Mucosa of rectum (tissue), 2 donors: ENCODE data around the gene ACYP2.
"Not testable (repeated sequence)": the region's sequence is repeated elsewhere in the genome, so short reads cannot be mapped to it uniquely, and the experiment has no call there.

Source experiments
- H3K27ac ChIP-seq, 2 donors: one replicate each; pipeline ENCODE4 v1.7.0; 2013; ENCODE audit warnings: inconsistent platforms in 2 of 2, low read depth in 2 of 2, low read length in 2 of 2
- H3K27me3 ChIP-seq, 2 donors: one replicate each; pipeline ENCODE4 v1.7.0; 2013; ENCODE audit warnings: low read length in 2 of 2; ENCODE audit not compliant: control insufficient read depth in 2 of 2, insufficient read depth in 2 of 2
- H3K36me3 ChIP-seq, 2 donors: one replicate each; pipeline ENCODE4 v1.7.0; 2013; ENCODE audit warnings: low read length in 2 of 2; ENCODE audit not compliant: control insufficient read depth in 2 of 2, insufficient read depth in 2 of 2
- H3K4me1 ChIP-seq, 2 donors: one replicate each; pipeline ENCODE4 v1.7.0; 2013; ENCODE audit warnings: low read length in 2 of 2, mild to moderate bottlenecking in 1 of 2; ENCODE audit not compliant: control insufficient read depth in 2 of 2, insufficient read depth in 2 of 2
- H3K4me3 ChIP-seq, 2 donors: one replicate each; pipeline ENCODE4 v1.7.0; 2013; ENCODE audit warnings: low read length in 2 of 2
- H3K9ac ChIP-seq, 2 donors: one replicate each; pipeline ENCODE4 v1.7.0; 2013; ENCODE audit warnings: low read length in 2 of 2, low read depth in 1 of 2, mild to moderate bottlenecking in 1 of 2
- H3K9me3 ChIP-seq, 2 donors: one replicate each; pipeline ENCODE4 v1.7.0; 2013; ENCODE audit warnings: low read length in 2 of 2; ENCODE audit not compliant: control insufficient read depth in 2 of 2
- donor health status: healthy.
- donor health status: Normal muscosa, but diverticular disease.

Gene ACYP2

GRCh38 chr2:54285451-54285850 lies 170.0 kb downstream of the ACYP2 start:
- Histone ChIP-seq H3K27ac (no peak overlapping the region), H3K4me1 (no peaks in the 10 kb centered on the region), H3K4me3 (no peak overlapping the region), H3K27me3 (no peaks in the 10 kb centered on the region), H3K9me3 (no peaks in the 10 kb centered on the region), H3K36me3 (no peaks in the 10 kb centered on the region), H3K9ac (no peak overlapping the region)

- Histone ChIP-seq H3K36me3 (no peaks in the 10 kb centered on the region), H3K27me3 (no peaks in the 10 kb centered on the region), H3K9me3 (no peaks in the 10 kb centered on the region), H3K9ac (no peak overlapping the region), H3K4me1 (no peaks in the 10 kb centered on the region), H3K27ac (no peak overlapping the region), H3K4me3 (no peak overlapping the region)
These were observed 172.1 kb downstream of the ACYP2 start for GRCh38 chr2:54287532-54287931.

GRCh38 chr2:54289917-54290316 lies 174.5 kb downstream of the ACYP2 start:
- no peaks in the 10 kb centered on the region for H3K9me3 ChIP-seq
- H3K27ac ChIP-seq: no peak overlapping the region
- no peaks in the 10 kb centered on the region for H3K27me3 ChIP-seq
- H3K9ac ChIP-seq: no peak overlapping the region
- no peak overlapping the region for H3K4me3 ChIP-seq
- H3K36me3 ChIP-seq: no peaks in the 10 kb centered on the region
- H3K4me1 ChIP-seq: no peaks in the 10 kb centered on the region

- no peaks in the 10 kb centered on the region for H3K4me1 ChIP-seq
- no peaks in the 10 kb centered on the region for H3K27me3 ChIP-seq
- H3K27ac ChIP-seq: no peak overlapping the region
- H3K9ac ChIP-seq: no peak overlapping the region
- no peaks in the 10 kb centered on the region for H3K9me3 ChIP-seq
- H3K36me3 ChIP-seq: no peaks in the 10 kb centered on the region
- no peak overlapping the region for H3K4me3 ChIP-seq
These were observed 175.1 kb downstream of the ACYP2 start for GRCh38 chr2:54290356-54291025.

- not testable (repeated sequence) for H3K27me3 ChIP-seq, H3K9ac ChIP-seq, H3K9me3 ChIP-seq, H3K4me1 ChIP-seq, H3K4me3 ChIP-seq, H3K36me3 ChIP-seq, H3K27ac ChIP-seq
These were observed 179.2 kb downstream of the ACYP2 start for GRCh38 chr2:54294665-54295064.

- no peak overlapping the region for H3K9ac ChIP-seq
- no peak overlapping the region for H3K4me3 ChIP-seq
- no peaks in the 10 kb centered on the region for H3K4me1 ChIP-seq
- no peak overlapping the region for H3K27ac ChIP-seq
- H3K36me3 ChIP-seq: no peaks in the 10 kb centered on the region
- H3K9me3 ChIP-seq: no peaks in the 10 kb centered on the region
- no peaks in the 10 kb centered on the region for H3K27me3 ChIP-seq
These were observed 180.5 kb downstream of the ACYP2 start for GRCh38 chr2:54295911-54296310.

- H3K9me3 ChIP-seq: no peaks in the 10 kb centered on the region
- no peaks in the 10 kb centered on the region for H3K4me1 ChIP-seq
- no peak overlapping the region for H3K27ac ChIP-seq
- no peaks in the 10 kb centered on the region for H3K27me3 ChIP-seq
- H3K9ac ChIP-seq: no peak overlapping the region
- H3K36me3 ChIP-seq: no peaks in the 10 kb centered on the region
- no peak overlapping the region for H3K4me3 ChIP-seq
These were observed 183.1 kb downstream of the ACYP2 start for GRCh38 chr2:54298514-54298913.

GRCh38 chr2:54303631-54304030 lies 188.2 kb downstream of the ACYP2 start:
- Histone ChIP-seq H3K4me1 (no peaks in the 10 kb centered on the region), H3K9ac (no peak overlapping the region), H3K36me3 (no peaks in the 10 kb centered on the region), H3K27ac (no peak overlapping the region), H3K4me3 (no peak overlapping the region), H3K27me3 (no peaks in the 10 kb centered on the region), H3K9me3 (no peaks in the 10 kb centered on the region)

GRCh38 chr2:54306556-54306955 lies 191.1 kb downstream of the ACYP2 start:
- no peaks in the 10 kb centered on the region for H3K27me3 ChIP-seq
- H3K4me1 ChIP-seq: no peaks in the 10 kb centered on the region
- no peaks in the 10 kb centered on the region for H3K36me3 ChIP-seq
- H3K9ac ChIP-seq: no peak overlapping the region
- H3K4me3 ChIP-seq: no peak overlapping the region
- H3K27ac ChIP-seq: no peak overlapping the region
- no peaks in the 10 kb centered on the region for H3K9me3 ChIP-seq

- no peaks in the 10 kb centered on the region for H3K27me3 ChIP-seq
- H3K4me3 ChIP-seq: no peak overlapping the region
- no peaks in the 10 kb centered on the region for H3K9me3 ChIP-seq
- no peaks in the 10 kb centered on the region for H3K36me3 ChIP-seq
- H3K27ac ChIP-seq: no peak overlapping the region
- H3K4me1 ChIP-seq: no peaks in the 10 kb centered on the region
- H3K9ac ChIP-seq: no peak overlapping the region
These were observed 192.8 kb downstream of the ACYP2 start for GRCh38 chr2:54308186-54308585.

GRCh38 chr2:54308782-54309181 lies 193.4 kb downstream of the ACYP2 start:
- Histone ChIP-seq H3K4me3 (no peak overlapping the region), H3K9ac (no peak overlapping the region), H3K27ac (no peak overlapping the region), H3K4me1 (no peaks in the 10 kb centered on the region), H3K9me3 (no peaks in the 10 kb centered on the region), H3K27me3 (no peaks in the 10 kb centered on the region), H3K36me3 (no peaks in the 10 kb centered on the region)
